Retina (tissue), 1 donor: Measurements from ENCODE around the gene ZSCAN5B.

Experiments
- DNase-seq: peaks from one replicate; pipeline ENCODE4 v3.0.0-alpha.2; 2016

Gene ZSCAN5B

DNA sequence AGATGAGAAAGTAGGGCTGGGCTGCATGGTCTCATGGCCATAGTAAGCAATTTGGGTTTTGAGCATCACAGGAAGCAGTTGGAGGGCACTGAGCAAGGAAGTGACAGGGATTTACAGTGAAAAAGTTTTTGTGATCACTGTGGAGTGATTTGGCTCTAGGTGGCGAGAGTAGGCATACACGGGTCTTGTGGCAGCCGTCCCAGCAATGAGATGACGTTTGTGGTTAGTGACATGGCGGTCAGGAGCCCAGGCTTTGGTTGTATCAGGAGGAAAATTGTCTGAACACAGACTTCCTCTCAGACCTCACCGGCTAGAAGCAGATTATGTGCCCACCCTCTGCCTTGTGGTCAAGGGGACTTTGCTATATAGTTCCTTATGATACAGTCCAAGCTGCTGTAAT is 53.2 kb downstream of the ZSCAN5B start:
- DNase-seq = no peak

GRCh38 chr19:56142897-56143434 is 54.6 kb downstream of the ZSCAN5B start:
- no peak for DNase-seq

GRCh38 chr19:56142087-56142787 is 55.3 kb downstream of the ZSCAN5B start:
- no peak for DNase-seq

DNA sequence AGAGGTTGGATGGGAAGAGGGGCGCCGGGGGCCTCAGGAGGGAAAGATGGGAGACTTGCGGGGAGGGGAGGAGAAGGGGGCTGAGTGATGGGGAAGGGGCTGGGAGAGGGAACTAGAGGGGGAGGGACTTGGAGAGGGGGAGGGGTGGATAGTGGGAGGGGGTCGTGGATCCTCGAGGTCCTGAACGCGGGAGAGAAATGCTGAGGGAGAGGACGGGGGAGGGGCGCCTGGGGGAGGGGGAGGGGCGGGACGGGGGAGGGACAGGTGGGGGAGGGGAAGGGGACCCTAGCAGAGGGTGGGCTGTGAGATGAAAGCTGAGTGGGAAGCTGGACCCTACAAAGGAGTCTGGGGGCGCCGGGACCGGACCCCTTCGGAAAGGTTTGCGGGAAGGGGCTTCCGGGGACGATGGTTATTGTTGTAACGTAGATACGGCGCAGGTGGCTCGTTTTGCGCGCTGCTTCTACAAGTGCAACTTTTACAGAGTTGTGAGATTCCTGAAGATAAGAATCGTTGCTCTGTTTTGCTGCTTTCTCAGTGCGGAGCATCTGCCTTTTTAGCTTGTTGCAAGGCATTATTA is 56.1 kb downstream of the ZSCAN5B start:
- DNase-seq = peak; percentile 52

DNA sequence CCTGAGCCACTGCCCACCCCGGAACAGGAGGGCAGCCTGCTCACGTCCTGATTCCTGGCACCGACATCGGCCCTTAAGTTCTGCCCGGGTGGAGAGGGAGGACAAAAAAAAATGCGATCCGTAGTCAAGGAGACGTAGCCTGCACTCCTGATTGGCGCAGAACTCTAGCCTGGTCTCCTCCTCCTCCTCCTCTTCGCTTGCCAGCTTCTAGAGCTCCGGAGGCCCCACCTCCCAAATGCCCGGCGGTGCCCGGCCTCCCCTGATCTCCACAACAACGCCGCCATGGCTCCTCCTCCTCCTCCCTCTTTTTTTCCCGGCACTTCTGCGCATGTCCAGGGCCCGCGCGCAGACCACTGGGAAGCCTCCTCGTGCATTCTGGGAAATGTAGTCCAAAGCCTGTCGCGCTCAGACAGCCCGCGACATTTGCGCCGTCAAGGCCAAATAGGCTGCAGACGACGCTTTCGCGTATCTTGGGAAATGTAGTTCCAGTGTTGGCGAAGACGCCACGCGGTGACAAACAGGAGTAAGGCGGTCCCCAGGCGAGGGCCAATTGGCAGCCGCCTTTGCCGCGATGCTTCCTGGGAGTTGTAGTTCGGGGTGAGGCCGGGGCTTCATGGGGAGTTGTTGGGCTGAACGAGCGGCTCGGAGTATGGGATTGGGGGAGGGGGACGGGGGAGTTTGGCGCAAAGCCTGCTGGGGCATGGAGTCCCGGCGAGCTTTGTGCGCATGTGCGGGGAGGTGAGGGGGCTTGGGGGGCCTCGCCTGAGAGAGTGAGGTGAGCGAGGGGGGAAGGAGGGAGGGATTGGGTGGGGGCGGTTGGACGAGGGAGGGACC is 56.8 kb downstream of the ZSCAN5B start, which contains the start of gene ZNF444:
TSS of gene ZNF444 (plus strand) at position 705 of the 834 bp plus-strand sequence. CDS start 5,625 bp downstream, outside the sequence.
- peak; percentile 100 for DNase-seq

GRCh38 chr19:56139847-56140582 is 57.6 kb downstream of the ZSCAN5B start:
- no peak for DNase-seq
